ENCODE data around the gene CD99.

Gene CD99

GRCh38 chrX:2650865-2651264, 40.2 kb upstream of the CD99 start:
- H3K4me3 ChIP-seq (ENCODE audit: low read depth, low read length) = no peak overlapping the region
- TF ChIP-seq CTCF (conservative IDR thresholded peaks at IDR 0.05; ENCODE audit: low read depth, low read length) = no peak
- DNase-seq (ENCODE audit: low read depth) = peak; percentile 12

- TF ChIP-seq CTCF (conservative IDR thresholded peaks at IDR 0.05; ENCODE audit: low read depth, low read length) = peak; percentile 59
- H3K4me3 ChIP-seq (ENCODE audit: low read depth, low read length) = no peak overlapping the region
- DNase-seq (ENCODE audit: low read depth) = no peak
These were observed 39.0 kb upstream of the CD99 start for GRCh38 chrX:2652106-2652505.

- no peak for TF ChIP-seq CTCF (conservative IDR thresholded peaks at IDR 0.05; ENCODE audit: low read depth, low read length)
- DNase-seq (ENCODE audit: low read depth) = no peak
- H3K4me3 ChIP-seq (ENCODE audit: low read depth, low read length) = no peak overlapping the region
These were observed 36.4 kb upstream of the CD99 start for GRCh38 chrX:2654436-2655340.

GRCh38 chrX:2656257-2656836, 34.7 kb upstream of the CD99 start:
- DNase-seq (ENCODE audit: low read depth) = no peak
- no peak overlapping the region for H3K4me3 ChIP-seq (ENCODE audit: low read depth, low read length)
- TF ChIP-seq CTCF (conservative IDR thresholded peaks at IDR 0.05; ENCODE audit: low read depth, low read length) = no peak

- H3K4me3 ChIP-seq (ENCODE audit: low read depth, low read length) = no peak overlapping the region
- no peak for TF ChIP-seq CTCF (conservative IDR thresholded peaks at IDR 0.05; ENCODE audit: low read depth, low read length)
- DNase-seq (ENCODE audit: low read depth) = no peak
These were observed 33.5 kb upstream of the CD99 start for GRCh38 chrX:2657532-2658113.

GRCh38 chrX:2658585-2659292, 32.4 kb upstream of the CD99 start:
- no peak for DNase-seq (ENCODE audit: low read depth)
- H3K4me3 ChIP-seq (ENCODE audit: low read depth, low read length) = no peak overlapping the region
- no peak for TF ChIP-seq CTCF (conservative IDR thresholded peaks at IDR 0.05; ENCODE audit: low read depth, low read length)
